ENCODE measurements around the gene OGFR.
A peak's percentile ranks its signal among the peaks of the same experiment; 100 is the strongest.

- TF ChIP-seq CTCF (conservative IDR thresholded peaks at IDR 0.05; ENCODE audit: low read depth in 2 of 2) = peak; percentile 66 to 84
- no peak for TF ChIP-seq EZH2 (IDR thresholded peaks at IDR 0.05; ENCODE audit: low read depth, unreplicated experiment)
- TF ChIP-seq EZH2phosphoT487 (IDR thresholded peaks at IDR 0.05; ENCODE audit: unreplicated experiment) = no peak
- TF ChIP-seq REST (IDR thresholded peaks at IDR 0.05; ENCODE audit: unreplicated experiment) = no peak
- TF ChIP-seq POLR2AphosphoS5 (IDR thresholded peaks at IDR 0.05; ENCODE audit: low read depth) = no peak
- TF ChIP-seq ZNF331 (CRISPR knock-in tag; IDR thresholded peaks at IDR 0.05; ENCODE audit: low read depth) = no peak
- no peak for TF ChIP-seq NANOG (IDR thresholded peaks at IDR 0.05; ENCODE audit: borderline replicate concordance)
- no peak for TF ChIP-seq CREB1 (CRISPR knock-in tag; IDR thresholded peaks at IDR 0.05; ENCODE audit: low read depth)
- no peak for TF ChIP-seq JUNB (IDR thresholded peaks at IDR 0.05; ENCODE audit: unreplicated experiment)
- TF ChIP-seq, protein P1, sequence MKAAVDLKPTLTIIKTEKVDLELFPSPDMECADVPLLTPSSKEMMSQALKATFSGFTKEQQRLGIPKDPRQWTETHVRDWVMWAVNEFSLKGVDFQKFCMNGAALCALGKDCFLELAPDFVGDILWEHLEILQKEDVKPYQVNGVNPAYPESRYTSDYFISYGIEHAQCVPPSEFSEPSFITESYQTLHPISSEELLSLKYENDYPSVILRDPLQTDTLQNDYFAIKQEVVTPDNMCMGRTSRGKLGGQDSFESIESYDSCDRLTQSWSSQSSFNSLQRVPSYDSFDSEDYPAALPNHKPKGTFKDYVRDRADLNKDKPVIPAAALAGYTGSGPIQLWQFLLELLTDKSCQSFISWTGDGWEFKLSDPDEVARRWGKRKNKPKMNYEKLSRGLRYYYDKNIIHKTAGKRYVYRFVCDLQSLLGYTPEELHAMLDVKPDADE (IDR thresholded peaks at IDR 0.05) = no peak
- no peak for TF ChIP-seq ZNF114 (CRISPR knock-in tag; IDR thresholded peaks at IDR 0.05)
- no peak for TF ChIP-seq STAT1 (IDR thresholded peaks at IDR 0.05; ENCODE audit: unreplicated experiment)
Observed at GRCh38 chr20:62822788-62823651, 18.4 kb downstream of the OGFR start.

Measured in GM23338 (cell line).